HEK293 (cell line): ENCODE data around the gene DVL1.

Experiments
- FEZF1 ChIP-seq: fragments of 450-650 bp; formaldehyde crosslinking; IDR thresholded peaks from 2 replicates; pipeline ENCODE4 v1.5.1; 2016; ENCODE audit warnings: missing biosample characterization, missing genetic modification characterization
- GLI4 ChIP-seq: fragments of 450-650 bp; formaldehyde crosslinking; IDR thresholded peaks from 2 replicates; pipeline ENCODE4 v1.5.1; 2016; ENCODE audit warnings: missing biosample characterization, missing genetic modification characterization
- GLIS2 ChIP-seq: fragments of 450-650 bp; formaldehyde crosslinking; IDR thresholded peaks from 2 replicates; pipeline ENCODE4 v1.5.1; 2016; ENCODE audit warnings: missing biosample characterization, missing genetic modification characterization
- OVOL3 ChIP-seq: fragments of 450-650 bp; formaldehyde crosslinking; IDR thresholded peaks from 2 replicates; pipeline ENCODE4 v1.5.1; 2016; ENCODE audit warnings: missing biosample characterization, missing genetic modification characterization
- SETDB1 ChIP-seq: IDR thresholded peaks from one replicate; pipeline ENCODE4 v1.6.1; 2017; ENCODE audit warnings: mild to moderate bottlenecking, low read length, moderate library complexity, mixed read lengths; ENCODE audit not compliant: insufficient read length
- ZBTB48 ChIP-seq: fragments of 450-650 bp; formaldehyde crosslinking; IDR thresholded peaks from 2 replicates; pipeline ENCODE4 v1.5.1; 2016; ENCODE audit warnings: missing biosample characterization, missing genetic modification characterization
- ZBTB7A ChIP-seq: fragments of 450-650 bp; formaldehyde crosslinking; IDR thresholded peaks from 2 replicates; pipeline ENCODE4 v1.5.1; 2016; ENCODE audit warnings: low read depth, missing biosample characterization, missing genetic modification characterization
- ZFP69B ChIP-seq: fragments of 450-650 bp; formaldehyde crosslinking; IDR thresholded peaks from 2 replicates; pipeline ENCODE4 v1.5.1; 2016; ENCODE audit warnings: missing biosample characterization, missing genetic modification characterization
- ZNF10 ChIP-seq: fragments of 450-650 bp; formaldehyde crosslinking; IDR thresholded peaks from 2 replicates; pipeline ENCODE4 v1.5.1; 2017; ENCODE audit warnings: missing biosample characterization, missing genetic modification characterization
- ZNF114 ChIP-seq: fragments of 450-650 bp; formaldehyde crosslinking; IDR thresholded peaks from 2 replicates; pipeline ENCODE4 v1.5.0; 2017; ENCODE audit warnings: missing biosample characterization, missing genetic modification characterization
- ZNF202 ChIP-seq: fragments of 450-650 bp; formaldehyde crosslinking; IDR thresholded peaks from 2 replicates; pipeline ENCODE4 v1.5.1; 2016; ENCODE audit warnings: missing biosample characterization, missing genetic modification characterization, borderline replicate concordance
- ZNF223 ChIP-seq: fragments of 450-650 bp; formaldehyde crosslinking; IDR thresholded peaks from 2 replicates; pipeline ENCODE4 v1.5.1; 2016; ENCODE audit warnings: missing biosample characterization, missing genetic modification characterization
- ZNF24 ChIP-seq: fragments of 450-650 bp; formaldehyde crosslinking; IDR thresholded peaks from 2 replicates; pipeline ENCODE4 v1.5.1; 2016; ENCODE audit warnings: missing biosample characterization, missing genetic modification characterization
- ZNF274 ChIP-seq, 2 experiments: fragments of 200-500 bp in 1 of 2; fragments of 450-650 bp in 1 of 2; sonication (Bioruptor generic) in 1 of 2; formaldehyde crosslinking in 1 of 2; IDR thresholded peaks; 2 replicates each; pipeline versions ENCODE4 v1.5.1 to v1.6.1; 2014 to 2016; ENCODE audit warnings: borderline replicate concordance in 1 of 2, inconsistent platforms in 1 of 2, low read length in 1 of 2, missing biosample characterization in 1 of 2, missing genetic modification characterization in 1 of 2
- ZNF311 ChIP-seq: fragments of 450-650 bp; formaldehyde crosslinking; IDR thresholded peaks from 2 replicates; pipeline ENCODE4 v1.5.1; 2017; ENCODE audit warnings: missing biosample characterization, missing genetic modification characterization, borderline replicate concordance
- ZNF341 ChIP-seq: fragments of 450-650 bp; formaldehyde crosslinking; IDR thresholded peaks from 2 replicates; pipeline ENCODE4; 2016; ENCODE audit warnings: low read depth, missing biosample characterization, missing genetic modification characterization
- ZNF501 ChIP-seq: fragments of 450-650 bp; formaldehyde crosslinking; IDR thresholded peaks from 2 replicates; pipeline ENCODE4 v1.5.1; 2016; ENCODE audit warnings: missing biosample characterization, missing genetic modification characterization
- ZNF560 ChIP-seq: fragments of 450-650 bp; formaldehyde crosslinking; IDR thresholded peaks from 2 replicates; pipeline ENCODE4 v1.5.1; 2017; ENCODE audit warnings: missing biosample characterization, missing genetic modification characterization, borderline replicate concordance
- ZNF701 ChIP-seq: fragments of 450-650 bp; formaldehyde crosslinking; IDR thresholded peaks from 2 replicates; pipeline ENCODE4 v1.5.1; 2016; ENCODE audit warnings: missing biosample characterization, missing genetic modification characterization
- ZNF76 ChIP-seq: fragments of 450-650 bp; formaldehyde crosslinking; IDR thresholded peaks from 2 replicates; pipeline ENCODE4; 2016; ENCODE audit warnings: low read depth, missing biosample characterization, missing genetic modification characterization, borderline replicate concordance
- ZNF791 ChIP-seq: fragments of 450-650 bp; formaldehyde crosslinking; IDR thresholded peaks from 2 replicates; pipeline ENCODE4 v1.5.1; 2016; ENCODE audit warnings: missing biosample characterization, missing genetic modification characterization
- ZNF830 ChIP-seq: fragments of 450-650 bp; IDR thresholded peaks from 2 replicates; pipeline ENCODE4 v1.5.0; 2018; ENCODE audit warnings: missing biosample characterization, missing genetic modification characterization, low read depth, mild to moderate bottlenecking, moderate library complexity
- ZXDB ChIP-seq: fragments of 450-650 bp; formaldehyde crosslinking; IDR thresholded peaks from 2 replicates; pipeline ENCODE4 v1.5.1; 2016; ENCODE audit warnings: missing biosample characterization, missing genetic modification characterization
- TF ChIP-seq, protein P1 (sequence below): fragments of 450-650 bp; formaldehyde crosslinking; IDR thresholded peaks from 2 replicates; pipeline ENCODE4 v1.5.1; 2016; ENCODE audit warnings: missing biosample characterization, missing genetic modification characterization, low read depth
- TF ChIP-seq, protein P2 (sequence below): fragments of 450-650 bp; formaldehyde crosslinking; IDR thresholded peaks from 2 replicates; pipeline ENCODE4 v1.5.1; 2016; ENCODE audit warnings: missing biosample characterization, missing genetic modification characterization
- TF ChIP-seq, protein P3 (sequence below): fragments of 450-650 bp; formaldehyde crosslinking; IDR thresholded peaks from 2 replicates; pipeline ENCODE4 v1.5.1; 2016; ENCODE audit warnings: missing biosample characterization, missing genetic modification characterization
- TF ChIP-seq, protein P4 (sequence below): fragments of 450-650 bp; formaldehyde crosslinking; IDR thresholded peaks from 2 replicates; pipeline ENCODE4 v1.5.1; 2016; ENCODE audit warnings: missing biosample characterization, missing genetic modification characterization
- TF ChIP-seq, protein P5 (sequence below): IDR thresholded peaks from 2 replicates; pipeline ENCODE4 v1.6.1; 2011; ENCODE audit warnings: mild to moderate bottlenecking, low read depth, low read length, borderline replicate concordance
- TF ChIP-seq, protein P6 (sequence below): fragments of 450-650 bp; formaldehyde crosslinking; IDR thresholded peaks from 2 replicates; pipeline ENCODE4 v1.5.1; 2016; ENCODE audit warnings: missing biosample characterization, missing genetic modification characterization

The DVL1 gene

DNA sequence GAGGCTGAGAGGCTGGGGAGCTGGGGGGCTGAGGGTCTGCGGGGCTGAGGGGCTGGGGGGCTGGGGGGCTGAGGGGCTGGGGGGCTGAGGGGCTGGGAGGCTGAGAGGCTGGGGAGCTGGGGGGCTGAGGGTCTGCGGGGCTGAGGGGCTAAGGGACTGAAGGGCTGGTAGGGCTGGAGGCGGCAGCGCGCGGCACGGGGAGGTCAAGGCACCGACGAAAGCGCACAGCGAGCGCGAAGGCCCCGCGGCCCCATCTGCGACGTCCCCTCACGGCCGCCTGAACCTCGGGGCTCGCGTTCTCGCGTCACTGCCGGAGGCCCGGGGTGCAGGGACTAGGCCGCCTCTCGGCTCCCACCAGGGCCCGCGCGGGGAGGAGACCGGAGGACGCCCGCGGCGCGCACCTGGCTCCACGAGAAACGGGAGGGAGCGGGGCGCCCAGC lies 25.1 kb downstream of the DVL1 start (continued):
- TF ChIP-seq ZNF560 (tag by site-specific recombination) (no peak), ZNF274 (IDR thresholded peaks at IDR 0.05; ENCODE audit: low read length) (no peak), ZNF274 (tag by site-specific recombination; IDR thresholded peaks at IDR 0.05; ENCODE audit: borderline replicate concordance) (no peak), ZNF76 (tag by site-specific recombination) (peak; percentile 66; the same call in 1 of the 2 replicates), OVOL3 (no peak), ZBTB7A (peak; percentile 67; the same call in 1 of the 2 replicates), ZNF311 (tag by site-specific recombination) (no peak), ZNF501 (peak; percentile 57; the same call in 1 of the 2 replicates), ZNF114 (tag by site-specific recombination) (no peak), GLI4 (no peak), FEZF1 (tag by site-specific recombination) (no peak), ZNF830 (tag by site-specific recombination) (no peak), ZNF10 (tag by site-specific recombination) (no peak), ZNF791 (tag by site-specific recombination) (no peak), ZNF24 (tag by site-specific recombination) (no peak), ZNF341 (no peak), ZNF202 (tag by site-specific recombination) (no peak), ZBTB48 (peak; percentile 47), ZXDB (tag by site-specific recombination) (0 out of 2 replicates have a peak, but pooled peaks have one; percentile 38), ZFP69B (no peak), GLIS2 (tag by site-specific recombination) (no peak), ZNF701 (tag by site-specific recombination) (no peak), SETDB1 (no peak), ZNF223 (tag by site-specific recombination) (no peak)
- TF ChIP-seq, protein P1, sequence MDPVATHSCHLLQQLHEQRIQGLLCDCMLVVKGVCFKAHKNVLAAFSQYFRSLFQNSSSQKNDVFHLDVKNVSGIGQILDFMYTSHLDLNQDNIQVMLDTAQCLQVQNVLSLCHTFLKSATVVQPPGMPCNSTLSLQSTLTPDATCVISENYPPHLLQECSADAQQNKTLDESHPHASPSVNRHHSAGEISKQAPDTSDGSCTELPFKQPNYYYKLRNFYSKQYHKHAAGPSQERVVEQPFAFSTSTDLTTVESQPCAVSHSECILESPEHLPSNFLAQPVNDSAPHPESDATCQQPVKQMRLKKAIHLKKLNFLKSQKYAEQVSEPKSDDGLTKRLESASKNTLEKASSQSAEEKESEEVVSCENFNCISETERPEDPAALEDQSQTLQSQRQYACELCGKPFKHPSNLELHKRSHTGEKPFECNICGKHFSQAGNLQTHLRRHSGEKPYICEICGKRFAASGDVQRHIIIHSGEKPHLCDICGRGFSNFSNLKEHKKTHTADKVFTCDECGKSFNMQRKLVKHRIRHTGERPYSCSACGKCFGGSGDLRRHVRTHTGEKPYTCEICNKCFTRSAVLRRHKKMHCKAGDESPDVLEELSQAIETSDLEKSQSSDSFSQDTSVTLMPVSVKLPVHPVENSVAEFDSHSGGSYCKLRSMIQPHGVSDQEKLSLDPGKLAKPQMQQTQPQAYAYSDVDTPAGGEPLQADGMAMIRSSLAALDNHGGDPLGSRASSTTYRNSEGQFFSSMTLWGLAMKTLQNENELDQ (tag by site-specific recombination): no peak
- TF ChIP-seq, protein P2, sequence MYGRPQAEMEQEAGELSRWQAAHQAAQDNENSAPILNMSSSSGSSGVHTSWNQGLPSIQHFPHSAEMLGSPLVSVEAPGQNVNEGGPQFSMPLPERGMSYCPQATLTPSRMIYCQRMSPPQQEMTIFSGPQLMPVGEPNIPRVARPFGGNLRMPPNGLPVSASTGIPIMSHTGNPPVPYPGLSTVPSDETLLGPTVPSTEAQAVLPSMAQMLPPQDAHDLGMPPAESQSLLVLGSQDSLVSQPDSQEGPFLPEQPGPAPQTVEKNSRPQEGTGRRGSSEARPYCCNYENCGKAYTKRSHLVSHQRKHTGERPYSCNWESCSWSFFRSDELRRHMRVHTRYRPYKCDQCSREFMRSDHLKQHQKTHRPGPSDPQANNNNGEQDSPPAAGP (tag by site-specific recombination): peak; percentile 87
- TF ChIP-seq, protein P3, sequence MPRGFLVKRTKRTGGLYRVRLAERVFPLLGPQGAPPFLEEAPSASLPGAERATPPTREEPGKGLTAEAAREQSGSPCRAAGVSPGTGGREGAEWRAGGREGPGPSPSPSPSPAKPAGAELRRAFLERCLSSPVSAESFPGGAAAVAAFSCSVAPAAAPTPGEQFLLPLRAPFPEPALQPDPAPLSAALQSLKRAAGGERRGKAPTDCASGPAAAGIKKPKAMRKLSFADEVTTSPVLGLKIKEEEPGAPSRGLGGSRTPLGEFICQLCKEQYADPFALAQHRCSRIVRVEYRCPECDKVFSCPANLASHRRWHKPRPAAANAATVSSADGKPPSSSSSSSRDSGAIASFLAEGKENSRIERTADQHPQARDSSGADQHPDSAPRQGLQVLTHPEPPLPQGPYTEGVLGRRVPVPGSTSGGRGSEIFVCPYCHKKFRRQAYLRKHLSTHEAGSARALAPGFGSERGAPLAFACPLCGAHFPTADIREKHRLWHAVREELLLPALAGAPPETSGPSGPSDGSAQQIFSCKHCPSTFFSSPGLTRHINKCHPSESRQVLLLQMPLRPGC (tag by site-specific recombination): no peak
- TF ChIP-seq, protein P4, sequence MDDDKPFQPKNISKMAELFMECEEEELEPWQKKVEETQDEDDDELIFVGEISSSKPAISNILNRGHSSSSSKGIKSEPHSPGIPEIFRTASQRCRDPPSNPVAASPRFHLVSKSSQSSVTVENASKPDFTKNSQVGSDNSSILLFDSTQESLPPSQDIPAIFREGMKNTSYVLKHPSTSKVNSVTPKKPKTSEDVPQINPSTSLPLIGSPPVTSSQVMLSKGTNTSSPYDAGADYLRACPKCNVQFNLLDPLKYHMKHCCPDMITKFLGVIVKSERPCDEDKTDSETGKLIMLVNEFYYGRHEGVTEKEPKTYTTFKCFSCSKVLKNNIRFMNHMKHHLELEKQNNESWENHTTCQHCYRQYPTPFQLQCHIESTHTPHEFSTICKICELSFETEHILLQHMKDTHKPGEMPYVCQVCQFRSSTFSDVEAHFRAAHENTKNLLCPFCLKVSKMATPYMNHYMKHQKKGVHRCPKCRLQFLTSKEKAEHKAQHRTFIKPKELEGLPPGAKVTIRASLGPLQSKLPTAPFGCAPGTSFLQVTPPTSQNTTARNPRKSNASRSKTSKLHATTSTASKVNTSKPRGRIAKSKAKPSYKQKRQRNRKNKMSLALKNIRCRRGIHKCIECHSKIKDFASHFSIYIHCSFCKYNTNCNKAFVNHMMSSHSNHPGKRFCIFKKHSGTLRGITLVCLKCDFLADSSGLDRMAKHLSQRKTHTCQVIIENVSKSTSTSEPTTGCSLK: no peak
- TF ChIP-seq, protein P5, sequence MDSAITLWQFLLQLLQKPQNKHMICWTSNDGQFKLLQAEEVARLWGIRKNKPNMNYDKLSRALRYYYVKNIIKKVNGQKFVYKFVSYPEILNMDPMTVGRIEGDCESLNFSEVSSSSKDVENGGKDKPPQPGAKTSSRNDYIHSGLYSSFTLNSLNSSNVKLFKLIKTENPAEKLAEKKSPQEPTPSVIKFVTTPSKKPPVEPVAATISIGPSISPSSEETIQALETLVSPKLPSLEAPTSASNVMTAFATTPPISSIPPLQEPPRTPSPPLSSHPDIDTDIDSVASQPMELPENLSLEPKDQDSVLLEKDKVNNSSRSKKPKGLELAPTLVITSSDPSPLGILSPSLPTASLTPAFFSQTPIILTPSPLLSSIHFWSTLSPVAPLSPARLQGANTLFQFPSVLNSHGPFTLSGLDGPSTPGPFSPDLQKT: no peak
- TF ChIP-seq, protein P6, sequence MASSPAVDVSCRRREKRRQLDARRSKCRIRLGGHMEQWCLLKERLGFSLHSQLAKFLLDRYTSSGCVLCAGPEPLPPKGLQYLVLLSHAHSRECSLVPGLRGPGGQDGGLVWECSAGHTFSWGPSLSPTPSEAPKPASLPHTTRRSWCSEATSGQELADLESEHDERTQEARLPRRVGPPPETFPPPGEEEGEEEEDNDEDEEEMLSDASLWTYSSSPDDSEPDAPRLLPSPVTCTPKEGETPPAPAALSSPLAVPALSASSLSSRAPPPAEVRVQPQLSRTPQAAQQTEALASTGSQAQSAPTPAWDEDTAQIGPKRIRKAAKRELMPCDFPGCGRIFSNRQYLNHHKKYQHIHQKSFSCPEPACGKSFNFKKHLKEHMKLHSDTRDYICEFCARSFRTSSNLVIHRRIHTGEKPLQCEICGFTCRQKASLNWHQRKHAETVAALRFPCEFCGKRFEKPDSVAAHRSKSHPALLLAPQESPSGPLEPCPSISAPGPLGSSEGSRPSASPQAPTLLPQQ: no peak
